Measurements from ENCODE around the gene TSC2. TPM values are rescaled to one million over a fixed set of nuclear protein-coding genes. Genes with fewer than 3 reads are reported as not detected.
"Not testable (repeated sequence)": the region's sequence is repeated elsewhere in the genome, so short reads cannot be mapped to it uniquely, and the experiment has no call there.

TSC2 gene
- total and polyA plus RNA-seq, 2 donors, result 22.7 to 61.8 TPM

GRCh38 chr16:2127630-2128280, 80.0 kb downstream of the TSC2 start:
- WGBS, result 92% methylated on average over 3 of the region's 3 CpGs
- Histone ChIP-seq H3K4me1 (ENCODE audit: control insufficient read depth in 2 of 2, insufficient read depth in 2 of 2, low read length in 2 of 2) (peaks cover 6 to 27% of the 10 kb centered on the region in 2 donors), H3K27ac (ENCODE audit: low read depth in 1 of 2, low read length in 1 of 2) (peak overlapping the region in 1 of 2 donors; percentile 55)

GRCh38 chr16:2129251-2129650, 81.5 kb downstream of the TSC2 start:
- H3K27ac ChIP-seq (ENCODE audit: low read depth in 1 of 2, low read length in 1 of 2); DNase-seq (ENCODE audit: low read depth in 6 of 9, low spot score in 9 of 9); H3K9me3 ChIP-seq (ENCODE audit: control insufficient read depth in 2 of 2, insufficient read depth in 1 of 2, low read length in 1 of 2); H3K27me3 ChIP-seq (ENCODE audit: control insufficient read depth in 2 of 2, insufficient read depth in 1 of 2, low read length in 1 of 2); H3K4me3 ChIP-seq (ENCODE audit: low read length in 2 of 2); H3K36me3 ChIP-seq (ENCODE audit: control insufficient read depth in 2 of 2, insufficient read depth in 2 of 2, low read length in 1 of 2): not testable (repeated sequence)
- 97% methylated on average over 9 of the region's 11 CpGs for WGBS
- peaks cover 6 to 26% of the 10 kb centered on the region in 2 donors for H3K4me1 ChIP-seq (ENCODE audit: control insufficient read depth in 2 of 2, insufficient read depth in 2 of 2, low read length in 2 of 2)

More at GRCh38 chr16:2127630-2128280, 80.0 kb downstream of the TSC2 start:
- not testable (repeated sequence) for H3K4me3 ChIP-seq (ENCODE audit: low read length in 2 of 2); H3K9me3 ChIP-seq (ENCODE audit: control insufficient read depth in 2 of 2, insufficient read depth in 1 of 2, low read length in 1 of 2); DNase-seq (ENCODE audit: low read depth in 6 of 9, low spot score in 9 of 9); H3K36me3 ChIP-seq (ENCODE audit: control insufficient read depth in 2 of 2, insufficient read depth in 2 of 2, low read length in 1 of 2); H3K27me3 ChIP-seq (ENCODE audit: control insufficient read depth in 2 of 2, insufficient read depth in 1 of 2, low read length in 1 of 2)

GRCh38 chr16:2129890-2130447, 82.2 kb downstream of the TSC2 start:
- H3K4me3 ChIP-seq (ENCODE audit: low read length in 2 of 2); H3K27ac ChIP-seq (ENCODE audit: low read depth in 1 of 2, low read length in 1 of 2); H3K27me3 ChIP-seq (ENCODE audit: control insufficient read depth in 2 of 2, insufficient read depth in 1 of 2, low read length in 1 of 2); H3K9me3 ChIP-seq (ENCODE audit: control insufficient read depth in 2 of 2, insufficient read depth in 1 of 2, low read length in 1 of 2); DNase-seq (ENCODE audit: low read depth in 6 of 9, low spot score in 9 of 9); H3K36me3 ChIP-seq (ENCODE audit: control insufficient read depth in 2 of 2, insufficient read depth in 2 of 2, low read length in 1 of 2): not testable (repeated sequence)
- H3K4me1 ChIP-seq (ENCODE audit: control insufficient read depth in 2 of 2, insufficient read depth in 2 of 2, low read length in 2 of 2), result peaks cover 6 to 19% of the 10 kb centered on the region in 2 donors
- 94% methylated on average over 22 of the region's 22 CpGs for WGBS

DNA sequence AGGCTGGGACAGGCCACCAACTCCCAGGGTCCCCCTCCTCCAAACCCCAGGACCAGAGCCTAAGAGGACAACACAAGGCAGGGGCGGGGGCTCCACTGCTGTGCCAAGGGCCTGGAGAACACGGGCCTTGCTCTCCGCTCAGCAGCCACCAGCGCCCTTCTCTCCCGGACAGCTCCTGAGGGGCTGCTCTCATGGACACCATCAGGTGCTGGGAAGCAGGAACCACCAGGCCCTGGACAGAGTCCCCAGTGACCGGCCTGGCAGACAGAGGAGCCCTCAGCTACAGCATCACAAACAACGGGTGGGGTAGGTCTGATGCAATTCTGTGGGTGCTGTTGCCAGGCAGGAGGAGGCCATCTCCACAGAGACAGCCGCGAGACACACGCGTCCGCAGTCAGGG, 86.0 kb downstream of the TSC2 start:
- H3K27ac ChIP-seq (ENCODE audit: low read depth in 1 of 2, low read length in 1 of 2), result not testable (repeated sequence)

DNA sequence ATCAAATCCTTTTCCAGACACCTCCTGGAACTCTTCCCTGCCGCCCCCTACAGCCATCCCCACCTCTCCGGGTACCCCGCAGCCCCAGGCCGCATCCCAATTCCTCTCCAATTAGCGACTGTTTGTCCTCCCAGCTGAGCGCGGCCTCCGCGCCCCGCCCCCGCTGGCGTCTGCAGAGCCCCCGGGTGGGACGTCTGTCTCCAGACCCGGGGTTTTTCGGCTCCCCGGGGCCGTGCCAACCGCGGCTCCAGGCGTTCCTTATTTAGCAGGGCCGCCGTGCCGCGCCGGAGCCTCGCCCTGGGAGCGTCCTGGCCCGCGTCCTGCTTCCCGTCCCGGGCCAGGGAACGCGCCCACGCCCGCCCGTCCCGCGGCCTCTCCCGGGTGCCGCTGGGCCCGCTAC, 87.3 kb downstream of the TSC2 start:
- H3K9me3 ChIP-seq (ENCODE audit: control insufficient read depth in 2 of 2, insufficient read depth in 1 of 2, low read length in 1 of 2); H3K36me3 ChIP-seq (ENCODE audit: control insufficient read depth in 2 of 2, insufficient read depth in 2 of 2, low read length in 1 of 2); H3K27ac ChIP-seq (ENCODE audit: low read depth in 1 of 2, low read length in 1 of 2); DNase-seq (ENCODE audit: low read depth in 6 of 9, low spot score in 9 of 9); H3K4me1 ChIP-seq (ENCODE audit: control insufficient read depth in 2 of 2, insufficient read depth in 2 of 2, low read length in 2 of 2); H3K27me3 ChIP-seq (ENCODE audit: control insufficient read depth in 2 of 2, insufficient read depth in 1 of 2, low read length in 1 of 2): not testable (repeated sequence)
- 0% methylated on average over 30 of the region's 42 CpGs for WGBS
- peak overlapping the region; percentile 35 to 47 for H3K4me3 ChIP-seq (ENCODE audit: low read length in 2 of 2)

More for the DNA sequence above, 86.0 kb downstream of the TSC2 start:
- peaks cover 0 to 10% of the 10 kb centered on the region in 2 donors for H3K4me1 ChIP-seq (ENCODE audit: control insufficient read depth in 2 of 2, insufficient read depth in 2 of 2, low read length in 2 of 2)
- DNase-seq (ENCODE audit: low read depth in 6 of 9, low spot score in 9 of 9); H3K27me3 ChIP-seq (ENCODE audit: control insufficient read depth in 2 of 2, insufficient read depth in 1 of 2, low read length in 1 of 2); H3K4me3 ChIP-seq (ENCODE audit: low read length in 2 of 2); H3K9me3 ChIP-seq (ENCODE audit: control insufficient read depth in 2 of 2, insufficient read depth in 1 of 2, low read length in 1 of 2); H3K36me3 ChIP-seq (ENCODE audit: control insufficient read depth in 2 of 2, insufficient read depth in 2 of 2, low read length in 1 of 2): not testable (repeated sequence)
- 94% methylated on average over 6 of the region's 12 CpGs for WGBS

DNA sequence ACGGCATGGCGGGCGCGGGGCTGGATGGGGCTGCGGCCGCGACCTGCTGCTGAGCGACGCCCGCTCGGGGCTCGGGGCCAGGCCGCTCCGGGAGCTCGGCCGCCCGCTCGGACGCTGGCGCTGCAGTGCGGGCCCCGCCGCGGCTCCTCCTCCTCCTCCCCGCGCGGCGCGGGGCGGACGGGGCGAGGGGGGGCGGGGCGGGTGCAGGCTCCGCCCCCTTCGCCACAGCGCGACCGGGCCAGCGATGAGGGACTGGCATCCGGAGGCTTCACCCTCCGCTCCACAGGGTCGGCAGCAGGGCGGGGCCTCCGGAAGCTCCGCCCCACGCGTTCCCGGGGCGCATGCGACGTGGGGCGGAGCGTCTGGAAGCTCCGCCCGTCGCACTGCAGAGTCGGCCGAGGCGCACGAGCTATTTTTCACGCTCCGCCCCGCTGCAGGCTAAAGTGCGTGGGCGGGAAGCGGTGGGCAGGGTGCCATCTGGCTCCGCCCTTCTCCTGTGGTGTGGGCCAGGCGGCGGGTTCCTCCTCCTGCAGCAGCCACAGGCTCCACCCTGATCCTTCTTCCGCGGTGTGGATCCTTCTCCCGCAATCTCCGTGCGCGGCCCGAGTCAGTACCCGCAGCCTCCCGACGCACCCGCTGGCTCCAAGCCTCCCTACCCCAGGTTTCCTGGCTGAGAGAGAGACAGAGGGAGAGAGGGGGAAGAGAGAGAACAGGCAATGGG, 88.1 kb downstream of the TSC2 start, which contains the start of gene PKD1:
TSS of gene PKD1 (minus strand) at position 129 of the 721 bp plus-strand sequence. CDS start 209 bp downstream, outside the sequence.
- H3K36me3 ChIP-seq (ENCODE audit: control insufficient read depth in 2 of 2, insufficient read depth in 2 of 2, low read length in 1 of 2); H3K27me3 ChIP-seq (ENCODE audit: control insufficient read depth in 2 of 2, insufficient read depth in 1 of 2, low read length in 1 of 2); H3K9me3 ChIP-seq (ENCODE audit: control insufficient read depth in 2 of 2, insufficient read depth in 1 of 2, low read length in 1 of 2): not testable (repeated sequence)
- under 1% methylated on average over 62 of the region's 81 CpGs for WGBS
- DNase-seq (ENCODE audit: low read depth in 6 of 9, low spot score in 9 of 9), result peak; percentile 80 to 97 (median 92)
- Histone ChIP-seq H3K4me3 (ENCODE audit: low read length in 2 of 2) (peak within 1 kb of the TSS; percentile 35 to 47), H3K4me1 (ENCODE audit: control insufficient read depth in 2 of 2, insufficient read depth in 2 of 2, low read length in 2 of 2) (peaks cover 0 to 10% of the 10 kb centered on the region in 2 donors), H3K27ac (ENCODE audit: low read depth in 1 of 2, low read length in 1 of 2) (peak within 1 kb of the TSS; percentile 52 to 69)

Other genes starting within 250 kb of the TSC2 start
- gene HAGH, start 221.2 kb upstream of the TSC2 start, total RNA-seq, result 51.6 TPM
- gene HAGH, start 221.2 kb upstream of the TSC2 start, polyA plus RNA-seq, result 69.5 TPM
- gene FAHD1, start 220.8 kb upstream of the TSC2 start, total RNA-seq, result 22.5 TPM
- 23.6 TPM for gene FAHD1, start 220.8 kb upstream of the TSC2 start, polyA plus RNA-seq
- gene MEIOB, start 175.8 kb upstream of the TSC2 start, total RNA-seq, result 1.1 TPM
- gene MEIOB, start 175.8 kb upstream of the TSC2 start, polyA plus RNA-seq, result 1.3 TPM
- 0.38 TPM for gene HS3ST6, start 129.6 kb upstream of the TSC2 start, total RNA-seq
- 1.3 TPM for gene HS3ST6, start 129.6 kb upstream of the TSC2 start, polyA plus RNA-seq
- 10.7 TPM for gene MSRB1, start 104.8 kb upstream of the TSC2 start, total RNA-seq
- 44.2 TPM for gene MSRB1, start 104.8 kb upstream of the TSC2 start, polyA plus RNA-seq
- gene RPL3L, start 93.3 kb upstream of the TSC2 start, total RNA-seq, result not detected
- gene RPL3L, start 93.3 kb upstream of the TSC2 start, polyA plus RNA-seq, result 0.66 TPM
- gene NDUFB10, start 88.4 kb upstream of the TSC2 start, total RNA-seq, result 103 TPM
- gene NDUFB10, start 88.4 kb upstream of the TSC2 start, polyA plus RNA-seq, result 129 TPM
- gene RPS2, start 83.2 kb upstream of the TSC2 start, total RNA-seq, result 2,266 TPM
- 2,485 TPM for gene RPS2, start 83.2 kb upstream of the TSC2 start, polyA plus RNA-seq
- gene RNF151, start 81.1 kb upstream of the TSC2 start, total RNA-seq, result not detected
- gene RNF151, start 81.1 kb upstream of the TSC2 start, polyA plus RNA-seq, result 0.82 TPM
- 28.4 TPM for gene TBL3, start 75.9 kb upstream of the TSC2 start, total RNA-seq
- 52.3 TPM for gene TBL3, start 75.9 kb upstream of the TSC2 start, polyA plus RNA-seq
- 2.2 TPM for gene NOXO1, start 66.5 kb upstream of the TSC2 start, total RNA-seq
- gene NOXO1, start 66.5 kb upstream of the TSC2 start, polyA plus RNA-seq, result 5.7 TPM
- gene GFER, start 63.8 kb upstream of the TSC2 start, total RNA-seq, result 16.1 TPM
- gene GFER, start 63.8 kb upstream of the TSC2 start, polyA plus RNA-seq, result 28.0 TPM
- 1.2 TPM for gene SYNGR3, start 58.0 kb upstream of the TSC2 start, total RNA-seq
- 2.7 TPM for gene SYNGR3, start 58.0 kb upstream of the TSC2 start, polyA plus RNA-seq
- 5.7 TPM for gene ZNF598, start 38.2 kb upstream of the TSC2 start, total RNA-seq
- 46.2 TPM for gene ZNF598, start 38.2 kb upstream of the TSC2 start, polyA plus RNA-seq
- 0.66 TPM for gene NPW, start 28.2 kb upstream of the TSC2 start, total RNA-seq
- 1.2 TPM for gene NPW, start 28.2 kb upstream of the TSC2 start, polyA plus RNA-seq
- gene NHERF2, start 21.1 kb upstream of the TSC2 start, total RNA-seq, result 6.3 TPM
- 23.4 TPM for gene NHERF2, start 21.1 kb upstream of the TSC2 start, polyA plus RNA-seq
- 32.7 TPM for gene NTHL1, start 151 bp upstream of the TSC2 start, total RNA-seq
- gene NTHL1, start 151 bp upstream of the TSC2 start, polyA plus RNA-seq, result 32.7 TPM
- gene PKD1, start 87.9 kb downstream of the TSC2 start, total RNA-seq, result 13.4 TPM
- gene PKD1, start 87.9 kb downstream of the TSC2 start, polyA plus RNA-seq, result 35.3 TPM
- 0.28 TPM for gene RAB26, start 100.6 kb downstream of the TSC2 start, total RNA-seq
- 2.6 TPM for gene RAB26, start 100.6 kb downstream of the TSC2 start, polyA plus RNA-seq
- 22.3 TPM for gene TRAF7, start 107.8 kb downstream of the TSC2 start, total RNA-seq
- 23.9 TPM for gene TRAF7, start 107.8 kb downstream of the TSC2 start, polyA plus RNA-seq
- 0.05 TPM for gene CASKIN1, start 148.6 kb downstream of the TSC2 start, total RNA-seq
- 0.48 TPM for gene CASKIN1, start 148.6 kb downstream of the TSC2 start, polyA plus RNA-seq
- 20.3 TPM for gene MLST8, start 157.5 kb downstream of the TSC2 start, total RNA-seq
- gene MLST8, start 157.5 kb downstream of the TSC2 start, polyA plus RNA-seq, result 34.6 TPM
- 4.0 TPM for gene BRICD5, start 162.9 kb downstream of the TSC2 start, total RNA-seq
- gene BRICD5, start 162.9 kb downstream of the TSC2 start, polyA plus RNA-seq, result 21.3 TPM
- 12.4 TPM for gene PGP, start 166.9 kb downstream of the TSC2 start, total RNA-seq
- gene PGP, start 166.9 kb downstream of the TSC2 start, polyA plus RNA-seq, result 12.9 TPM
- gene E4F1, start 175.6 kb downstream of the TSC2 start, total RNA-seq, result 26.5 TPM
- gene E4F1, start 175.6 kb downstream of the TSC2 start, polyA plus RNA-seq, result 42.3 TPM
- 0.99 TPM for gene DNASE1L2, start 188.5 kb downstream of the TSC2 start, total RNA-seq
- 3.5 TPM for gene DNASE1L2, start 188.5 kb downstream of the TSC2 start, polyA plus RNA-seq
- gene ECI1, start 203.6 kb downstream of the TSC2 start, total RNA-seq, result 31.1 TPM
- 47.0 TPM for gene ECI1, start 203.6 kb downstream of the TSC2 start, polyA plus RNA-seq
- gene RNPS1, start 220.1 kb downstream of the TSC2 start, total RNA-seq, result 87.2 TPM
- 130 TPM for gene RNPS1, start 220.1 kb downstream of the TSC2 start, polyA plus RNA-seq

All from thymus (tissue), 11 donors.